NCI-H1436 (cell line): Measurements from ENCODE around the gene SH2D1B.

Experiments used
- DNase-seq: peaks from one replicate; lab custom pipeline; 2025; lab: John Stamatoyannopoulos, UW

Gene SH2D1B

GRCh38 chr1:162381941-162382750 lies 29.8 kb downstream of the SH2D1B start:
- DNase-seq = no peak

GRCh38 chr1:162381383-162381782 lies 30.6 kb downstream of the SH2D1B start, which contains the start of gene C1orf226:
C1orf226 (plus strand) TSS chr1:162381728; CDS start chr1:162381902, 174 bp downstream.
- DNase-seq = no peak

- DNase-seq = no peak
Measured at GRCh38 chr1:162380061-162380846, 31.7 kb downstream of the SH2D1B start.

GRCh38 chr1:162376691-162377090 lies 35.2 kb downstream of the SH2D1B start, which contains the start of gene SPATA46:
SPATA46 (minus strand) TSS chr1:162376854; CDS start chr1:162376790, 64 bp downstream.
- no peak for DNase-seq

GRCh38 chr1:162375463-162375862 lies 36.5 kb downstream of the SH2D1B start:
- DNase-seq = no peak

- no peak for DNase-seq
Measured at GRCh38 chr1:162374406-162374805, 37.5 kb downstream of the SH2D1B start.

- no peak for DNase-seq
Measured at GRCh38 chr1:162373541-162374260, 38.2 kb downstream of the SH2D1B start.

GRCh38 chr1:162373072-162373427 lies 38.9 kb downstream of the SH2D1B start:
- no peak for DNase-seq

- DNase-seq = no peak
Measured at GRCh38 chr1:162372159-162373071, 39.5 kb downstream of the SH2D1B start.

GRCh38 chr1:162371611-162372010 lies 40.3 kb downstream of the SH2D1B start:
- DNase-seq = no peak

GRCh38 chr1:162370721-162371120 lies 41.2 kb downstream of the SH2D1B start:
- DNase-seq = no peak

GRCh38 chr1:162370161-162370560 lies 41.8 kb downstream of the SH2D1B start:
- DNase-seq = no peak

- no peak for DNase-seq
Measured at GRCh38 chr1:162369571-162369970, 42.4 kb downstream of the SH2D1B start.

- DNase-seq = no peak
Measured at GRCh38 chr1:162368451-162368850, 43.5 kb downstream of the SH2D1B start.

- DNase-seq = no peak
Measured at GRCh38 chr1:162367772-162368171, 44.2 kb downstream of the SH2D1B start.

- DNase-seq = no peak
Measured at GRCh38 chr1:162367073-162367472, 44.9 kb downstream of the SH2D1B start.

GRCh38 chr1:162366671-162367070 lies 45.3 kb downstream of the SH2D1B start:
- DNase-seq = no peak

GRCh38 chr1:162366149-162366548 lies 45.8 kb downstream of the SH2D1B start:
- no peak for DNase-seq

- no peak for DNase-seq
Measured at GRCh38 chr1:162365284-162366020, 46.5 kb downstream of the SH2D1B start.

GRCh38 chr1:162364498-162364897 lies 47.4 kb downstream of the SH2D1B start:
- no peak for DNase-seq

GRCh38 chr1:162363823-162364222 lies 48.1 kb downstream of the SH2D1B start:
- no peak for DNase-seq
